Osteocyte (in vitro differentiated cells): Measurements from ENCODE around the gene POU6F2. TPM values are rescaled to one million over a fixed set of nuclear protein-coding genes. Genes with fewer than 3 reads are reported as not detected.

Experiments used
- DNase-seq: peaks from one replicate; pipeline ENCODE4 v3.0.0; 2021; ENCODE audit warnings: mixed read lengths; ENCODE audit not compliant: unreplicated experiment; ENCODE audit errors: extremely low spot score
- H3K27ac Mint-ChIP-seq: one replicate; pipeline ENCODE4 v1.8.0; 2021; ENCODE audit warnings: mild to moderate bottlenecking, mixed read lengths; ENCODE audit not compliant: unreplicated experiment
- H3K27me3 Mint-ChIP-seq: one replicate; pipeline ENCODE4 v1.8.0; 2021; ENCODE audit warnings: mixed read lengths; ENCODE audit not compliant: unreplicated experiment
- H3K36me3 Mint-ChIP-seq: one replicate; pipeline ENCODE4 v1.8.0; 2021; ENCODE audit warnings: mixed read lengths; ENCODE audit not compliant: unreplicated experiment
- H3K4me1 Mint-ChIP-seq: one replicate; pipeline ENCODE4 v1.8.0; 2021; ENCODE audit warnings: mixed read lengths; ENCODE audit not compliant: unreplicated experiment
- H3K4me3 Mint-ChIP-seq: one replicate; pipeline ENCODE4 v1.8.0; 2021; ENCODE audit warnings: mild to moderate bottlenecking, moderate library complexity, mixed read lengths; ENCODE audit not compliant: unreplicated experiment
- H3K9me3 Mint-ChIP-seq: one replicate; pipeline ENCODE4 v1.8.0; 2021; ENCODE audit warnings: mixed read lengths; ENCODE audit not compliant: unreplicated experiment
- CTCF ChIP-seq: fragments of 200-600 bp; sonication (generic); IDR thresholded peaks from 2 replicates; pipeline ENCODE4 v1.5.0; 2021; ENCODE audit warnings: antibody characterized with exemption, mild to moderate bottlenecking, moderate library complexity
- total RNA-seq: library from RNA; stranded (reverse); gene quantifications from 2 replicates; pipeline ENCODE4 v1.2.1, GENCODE V29; 2021

Gene POU6F2
- total RNA-seq, 1 donor from 2014 or later, result 0.78 TPM

GRCh38 chr7:38978491-38978890 is 782 bp downstream of the POU6F2 start:
- Mint-ChIP-seq H3K9me3 (no peaks in the 10 kb centered on the region), H3K27me3 (peaks cover 74% of the 10 kb centered on the region), H3K27ac (no peak overlapping the region), H3K4me1 (peaks cover 10% of the 10 kb centered on the region), H3K4me3 (no peak overlapping the region), H3K36me3 (no peaks in the 10 kb centered on the region)
- no peak for TF ChIP-seq CTCF
- DNase-seq, result no peak

DNA sequence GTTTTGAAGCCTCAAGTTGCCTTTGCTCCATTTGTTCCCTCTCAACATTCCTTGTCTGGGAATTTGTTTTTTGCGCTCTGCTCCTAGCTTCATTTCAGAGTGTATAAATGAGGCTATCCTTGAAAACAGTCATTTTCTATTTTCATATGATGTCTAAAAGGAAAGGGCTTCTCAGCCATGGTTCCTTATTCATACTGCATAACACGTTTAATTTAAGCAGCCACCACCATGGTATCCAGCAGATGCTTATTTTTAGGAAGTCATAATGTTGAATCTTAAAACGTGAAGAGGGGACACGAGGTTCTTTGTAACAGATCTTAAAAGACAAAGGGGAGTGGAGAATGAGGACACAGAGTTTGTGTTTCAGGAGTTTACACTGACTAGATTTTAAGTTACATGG is 14.5 kb downstream of the POU6F2 start:
- no peaks in the 10 kb centered on the region for H3K4me1 Mint-ChIP-seq
- H3K27ac Mint-ChIP-seq, result no peak overlapping the region
- H3K36me3 Mint-ChIP-seq, result no peaks in the 10 kb centered on the region
- peaks cover 42% of the 10 kb centered on the region for H3K27me3 Mint-ChIP-seq
- no peak for TF ChIP-seq CTCF
- no peaks in the 10 kb centered on the region for H3K9me3 Mint-ChIP-seq
- DNase-seq, result no peak
- no peak overlapping the region for H3K4me3 Mint-ChIP-seq

DNA sequence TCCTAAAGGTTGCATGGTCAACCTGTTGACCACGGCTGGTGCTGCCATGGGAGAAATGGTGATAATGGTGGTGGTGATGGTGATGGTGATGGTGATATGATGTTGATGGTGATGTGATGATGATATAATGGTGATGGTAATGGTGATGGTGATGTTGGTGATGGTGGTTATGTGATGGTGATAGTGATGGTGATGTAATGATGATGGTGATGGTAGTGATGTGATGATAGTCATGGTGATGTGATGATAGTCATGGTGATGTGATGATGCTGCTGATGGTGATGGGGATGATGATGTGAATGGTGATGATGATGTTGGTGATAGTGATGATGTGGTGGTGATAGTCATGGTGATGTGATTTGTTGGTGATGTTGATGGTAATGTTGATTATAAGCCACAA is 23.9 kb downstream of the POU6F2 start:
- H3K9me3 Mint-ChIP-seq, result no peaks in the 10 kb centered on the region
- H3K36me3 Mint-ChIP-seq, result no peaks in the 10 kb centered on the region
- no peak overlapping the region for H3K4me3 Mint-ChIP-seq
- H3K27me3 Mint-ChIP-seq, result peaks cover 6% of the 10 kb centered on the region
- no peak overlapping the region for H3K27ac Mint-ChIP-seq
- H3K4me1 Mint-ChIP-seq, result no peaks in the 10 kb centered on the region
- no peak for TF ChIP-seq CTCF
- DNase-seq, result no peak

DNA sequence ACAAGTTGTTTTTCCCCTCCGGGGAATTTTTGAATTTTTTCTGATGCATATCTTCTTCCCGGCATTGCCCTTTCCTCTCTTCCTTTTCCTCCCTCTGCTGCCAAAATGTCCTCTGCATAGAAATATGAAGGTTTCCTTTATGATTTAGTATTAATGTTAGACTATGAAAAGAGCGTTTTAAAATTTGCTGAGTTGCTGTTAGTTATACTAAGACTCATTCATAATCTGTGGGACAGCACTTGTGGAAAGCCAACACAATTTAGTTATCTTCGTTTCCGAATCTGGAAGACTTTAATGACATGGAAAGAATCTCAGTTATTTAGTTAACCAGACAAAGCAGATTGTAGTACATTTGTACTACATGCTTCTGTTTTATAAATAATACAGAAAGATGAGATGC is 25.0 kb downstream of the POU6F2 start:
- Mint-ChIP-seq H3K27ac (no peak overlapping the region), H3K9me3 (no peaks in the 10 kb centered on the region), H3K4me1 (no peaks in the 10 kb centered on the region), H3K27me3 (no peaks in the 10 kb centered on the region), H3K4me3 (no peak overlapping the region), H3K36me3 (no peaks in the 10 kb centered on the region)
- DNase-seq, result no peak
- TF ChIP-seq CTCF, result no peak

- Mint-ChIP-seq H3K36me3 (no peaks in the 10 kb centered on the region), H3K27me3 (no peaks in the 10 kb centered on the region), H3K4me1 (no peaks in the 10 kb centered on the region), H3K4me3 (no peak overlapping the region), H3K9me3 (no peaks in the 10 kb centered on the region), H3K27ac (no peak overlapping the region)
- DNase-seq, result no peak
- TF ChIP-seq CTCF, result no peak
Observed at GRCh38 chr7:39005036-39005435, 27.3 kb downstream of the POU6F2 start.
